ENCODE measurements around the gene TTLL11.

GRCh38 chr9:121817476-121817875 lies 275.6 kb downstream of the TTLL11 start:
- TF ChIP-seq CTCF (IDR thresholded peaks at IDR 0.05; ENCODE audit: control extremely low read depth in 1 of 3, insufficient read depth in 1 of 3, low read depth in 1 of 3, low read length in 3 of 3) (no peak), SP1 (IDR thresholded peaks at IDR 0.05; ENCODE audit: low read depth, low read length) (no peak), CHD2 (IDR thresholded peaks at IDR 0.05; ENCODE audit: low read length) (no peak), RBBP5 (IDR thresholded peaks at IDR 0.05; ENCODE audit: borderline replicate concordance, low read depth, low read length) (no peak), EZH2 (IDR thresholded peaks at IDR 0.05; ENCODE audit: low read depth, low read length, severe bottlenecking) (no peak), SP4 (IDR thresholded peaks at IDR 0.05; ENCODE audit: low read length) (no peak), JUND (IDR thresholded peaks at IDR 0.05; ENCODE audit: low read length) (no peak), POLR2A (IDR thresholded peaks at IDR 0.05; ENCODE audit: control extremely low read depth in 1 of 2, low read depth in 2 of 2, low read length in 2 of 2) (no peak), ZNF274 (IDR thresholded peaks at IDR 0.05; ENCODE audit: borderline replicate concordance, extremely low read depth, low read length) (no peak), TBP (IDR thresholded peaks at IDR 0.05; ENCODE audit: low read depth, low read length) (no peak), RFX5 (IDR thresholded peaks at IDR 0.05; ENCODE audit: borderline replicate concordance, low read depth, low read length) (no peak), SIRT6 (IDR thresholded peaks at IDR 0.05; ENCODE audit: low read length) (no peak), EGR1 (IDR thresholded peaks at IDR 0.05; ENCODE audit: borderline replicate concordance, low read depth, low read length) (no peak)

All from H1 (cell line).